ENCODE measurements around the gene KCNF1. TPM values are rescaled to one million over a fixed set of nuclear protein-coding genes. Genes with fewer than 3 reads are reported as not detected.

KCNF1 gene
- total and polyA plus RNA-seq, 12 donors = 0.10 to 0.42 (median 0.24) TPM; not detected in 4

DNA sequence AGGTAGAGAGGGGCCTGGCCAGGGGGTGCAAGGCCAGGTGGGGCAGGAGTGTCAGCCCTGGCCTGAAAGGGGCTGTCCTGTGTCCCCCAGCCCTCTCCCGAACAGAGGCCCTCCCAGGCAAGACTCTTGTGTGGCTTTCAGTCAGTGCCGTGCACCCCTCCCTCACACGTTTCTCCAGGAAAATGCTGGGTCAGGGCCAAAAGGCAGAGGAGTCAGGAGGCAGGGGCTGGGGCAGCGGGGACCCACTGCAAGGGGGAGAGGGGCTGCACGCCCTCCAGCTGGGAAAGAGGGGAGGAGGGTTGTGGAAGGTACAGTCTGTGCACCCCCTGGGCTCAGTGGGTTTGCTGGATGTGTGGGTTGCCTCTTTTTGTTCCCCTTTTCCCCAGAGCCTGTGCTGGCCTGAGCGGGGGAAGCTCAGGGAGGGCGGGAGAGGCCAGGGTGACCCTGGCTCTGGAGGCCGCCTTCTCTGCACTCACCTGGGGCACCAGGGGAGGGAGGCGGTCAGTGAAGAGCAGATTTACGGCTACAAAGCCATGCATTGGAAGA, 4.1 kb downstream of the KCNF1 start:
- intact Hi-C loops (cut with DNase I) = loop anchor here in 4 of 10 donors (10.0 kb wide), 2 partner anchors 81 to 209 kb away; no protein-coding TSS in a partner anchor
- Histone ChIP-seq H3K4me1 (peaks cover 0 to 17% (median 7%) of the 10 kb centered on the region in 9 donors), H3K4me3 (no peak overlapping the region), H3K27ac (no peak overlapping the region), H3K27me3 (peaks cover 0 to 49% (median 36%) of the 10 kb centered on the region in 7 donors), H3K9me3 (no peaks in the 10 kb centered on the region), H3K36me3 (no peaks in the 10 kb centered on the region)
- DNase-seq = no peak
- 86 to 87% methylated on average over 10 of the region's 10 CpGs for WGBS, 2 donors
- ATAC-seq = no peak
- TF ChIP-seq, protein P1, sequence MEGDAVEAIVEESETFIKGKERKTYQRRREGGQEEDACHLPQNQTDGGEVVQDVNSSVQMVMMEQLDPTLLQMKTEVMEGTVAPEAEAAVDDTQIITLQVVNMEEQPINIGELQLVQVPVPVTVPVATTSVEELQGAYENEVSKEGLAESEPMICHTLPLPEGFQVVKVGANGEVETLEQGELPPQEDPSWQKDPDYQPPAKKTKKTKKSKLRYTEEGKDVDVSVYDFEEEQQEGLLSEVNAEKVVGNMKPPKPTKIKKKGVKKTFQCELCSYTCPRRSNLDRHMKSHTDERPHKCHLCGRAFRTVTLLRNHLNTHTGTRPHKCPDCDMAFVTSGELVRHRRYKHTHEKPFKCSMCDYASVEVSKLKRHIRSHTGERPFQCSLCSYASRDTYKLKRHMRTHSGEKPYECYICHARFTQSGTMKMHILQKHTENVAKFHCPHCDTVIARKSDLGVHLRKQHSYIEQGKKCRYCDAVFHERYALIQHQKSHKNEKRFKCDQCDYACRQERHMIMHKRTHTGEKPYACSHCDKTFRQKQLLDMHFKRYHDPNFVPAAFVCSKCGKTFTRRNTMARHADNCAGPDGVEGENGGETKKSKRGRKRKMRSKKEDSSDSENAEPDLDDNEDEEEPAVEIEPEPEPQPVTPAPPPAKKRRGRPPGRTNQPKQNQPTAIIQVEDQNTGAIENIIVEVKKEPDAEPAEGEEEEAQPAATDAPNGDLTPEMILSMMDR (IDR thresholded peaks at IDR 0.05) = no peak

DNA sequence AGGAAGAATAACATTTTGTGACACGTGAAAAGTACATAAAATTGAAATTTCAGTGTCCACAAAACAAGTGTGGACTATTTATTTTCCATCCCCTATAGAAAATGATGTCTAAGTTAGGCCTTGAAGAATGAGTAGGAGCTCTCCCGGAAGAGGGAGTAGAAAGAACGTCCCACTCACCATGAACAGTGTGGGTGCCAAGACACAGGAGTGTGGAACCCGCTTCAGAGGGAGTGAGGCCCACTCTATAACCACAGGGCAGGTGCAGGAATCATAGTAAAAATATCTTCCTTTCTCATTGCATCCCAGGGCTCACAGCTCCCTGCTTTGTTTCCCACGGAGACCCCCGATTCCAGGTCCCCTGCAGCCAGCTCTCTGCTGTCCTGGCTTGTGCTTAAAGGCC, 5.2 kb downstream of the KCNF1 start:
- Histone ChIP-seq H3K9me3 (no peaks in the 10 kb centered on the region), H3K36me3 (no peaks in the 10 kb centered on the region), H3K4me1 (peaks cover 0 to 13% (median 5%) of the 10 kb centered on the region in 9 donors), H3K4me3 (no peak overlapping the region), H3K27me3 (peaks cover 0 to 47% (median 25%) of the 10 kb centered on the region in 7 donors), H3K27ac (no peak overlapping the region)
- TF ChIP-seq, protein P1 (IDR thresholded peaks at IDR 0.05) = no peak
- no peak for ATAC-seq
- no peak for DNase-seq
- intact Hi-C loops (cut with DNase I) = loop anchor here in 4 of 10 donors (10.0 kb wide), 2 partner anchors 82 to 208 kb away; no protein-coding TSS in a partner anchor
- 93% methylated on average over 6 of the region's 6 CpGs for WGBS, 2 donors

DNA sequence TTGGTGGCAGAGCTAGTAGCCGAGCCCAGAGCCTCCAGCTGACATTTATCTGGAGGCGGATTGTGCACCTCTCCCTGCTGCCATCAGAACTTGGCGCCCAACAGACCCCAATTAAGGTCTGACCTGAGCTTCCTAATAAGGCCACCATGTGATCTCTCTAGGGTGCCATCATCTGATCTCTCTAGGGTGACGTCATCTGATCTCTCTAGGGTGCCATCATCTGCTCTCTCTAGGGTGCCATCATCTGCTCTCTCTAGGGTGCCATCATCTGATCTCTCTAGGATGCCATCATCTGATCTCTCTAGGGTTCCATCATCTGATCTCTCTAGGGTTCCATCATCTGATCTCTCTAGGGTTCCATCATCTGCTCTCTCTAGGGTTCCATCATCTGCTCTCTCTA, 6.2 kb downstream of the KCNF1 start:
- H3K27me3 ChIP-seq = peaks cover 0 to 48% (median 19%) of the 10 kb centered on the region in 7 donors
- H3K9me3 ChIP-seq = no peaks in the 10 kb centered on the region
- H3K4me1 ChIP-seq = peaks cover 0 to 13% (median 5%) of the 10 kb centered on the region in 9 donors
- no peak overlapping the region for H3K4me3 ChIP-seq
- no peak for DNase-seq
- no peaks in the 10 kb centered on the region for H3K36me3 ChIP-seq
- 95 to 96% methylated on average over 4 of the region's 4 CpGs for WGBS, 2 donors
- ATAC-seq = no peak
- intact Hi-C loops (cut with DNase I) = loop anchor here in 4 of 10 donors (10.0 kb wide), 2 partner anchors 83 to 207 kb away; no protein-coding TSS in a partner anchor
- TF ChIP-seq, protein P1 (IDR thresholded peaks at IDR 0.05) = no peak
- no peak overlapping the region for H3K27ac ChIP-seq

DNA sequence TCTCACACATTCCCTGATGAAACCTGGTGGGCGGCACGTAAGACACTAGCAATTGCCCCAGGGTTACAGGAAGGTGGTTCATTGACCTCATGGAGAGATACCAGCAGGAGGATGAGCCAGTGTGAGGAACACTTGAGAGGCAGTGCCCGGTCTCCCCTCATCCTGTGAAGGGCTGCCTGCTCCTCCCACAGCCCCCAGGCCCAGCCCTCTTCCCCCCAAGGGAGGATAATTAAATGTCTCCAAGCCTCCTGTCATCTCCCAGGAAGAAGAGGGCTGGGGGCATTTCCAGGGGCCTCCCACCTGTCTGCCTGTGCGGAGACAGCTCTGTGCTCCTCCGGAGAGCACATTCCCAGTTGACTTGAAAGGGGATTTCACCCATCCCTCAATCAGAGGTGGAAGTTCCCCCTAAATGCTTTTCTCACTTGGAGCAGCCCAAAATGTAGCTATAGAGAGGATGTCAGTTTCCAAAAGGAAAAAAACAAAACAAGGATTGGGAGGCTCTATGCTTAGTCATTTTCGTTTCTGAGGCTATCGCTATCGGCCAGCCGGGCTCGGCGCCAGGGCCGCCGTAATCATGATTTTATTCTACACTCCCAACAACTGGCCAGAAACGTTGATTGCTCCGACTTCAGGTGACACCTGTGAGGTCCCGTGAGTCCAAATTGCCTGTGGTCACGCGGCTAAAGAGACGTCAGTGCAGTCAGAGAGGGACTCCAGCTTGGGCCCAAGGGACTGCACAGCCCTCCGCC, 7.1 kb downstream of the KCNF1 start:
- H3K4me1 ChIP-seq = peaks cover 0 to 13% (median 5%) of the 10 kb centered on the region in 9 donors
- TF ChIP-seq, protein P1 (IDR thresholded peaks at IDR 0.05) = no peak
- no peak overlapping the region for H3K27ac ChIP-seq
- no peaks in the 10 kb centered on the region for H3K36me3 ChIP-seq
- ATAC-seq = peak in 3 of 8 donors; percentile 31 to 58 (median 46)
- intact Hi-C loops (cut with DNase I) = loop anchor here in 4 of 10 donors (10.0 kb wide), 2 partner anchors 84 to 206 kb away; no protein-coding TSS in a partner anchor
- peak in 1 of 2 donors; percentile 34 for DNase-seq
- peaks cover 0 to 43% (median 9%) of the 10 kb centered on the region in 7 donors for H3K27me3 ChIP-seq
- H3K4me3 ChIP-seq = peak overlapping the region in 5 of 10 donors; percentile 18 to 36 (median 32)
- 32 to 48% methylated on average over 20 of the region's 20 CpGs for WGBS, 2 donors
- H3K9me3 ChIP-seq = no peaks in the 10 kb centered on the region
